OCI-LY7 (cell line): Measurements from ENCODE around the gene LYRM9.

Experiments used
- CTCF ChIP-seq: fragments of 200-600 bp; sonication (generic); conservative IDR thresholded peaks from 2 replicates; pipeline ENCODE4 v1.5.1; 2014; ENCODE audit warnings: mild to moderate bottlenecking, antibody characterized with exemption, low read length, moderate library complexity, mixed read lengths
- EZH2phosphoT487 ChIP-seq: fragments of 200-600 bp; sonication (generic); IDR thresholded peaks from 2 replicates; pipeline ENCODE4 v1.6.1; 2018; ENCODE audit warnings: low read depth, borderline replicate concordance, mild to moderate bottlenecking, mixed run types, antibody characterized with exemption, low read length, moderate library complexity, mixed read lengths

GRCh38 chr17:27860971-27861664 is 32.0 kb downstream of the LYRM9 start:
- TF ChIP-seq CTCF (no peak), EZH2phosphoT487 (no peak)
